GM10266 (cell line): ENCODE results near the gene NOVA1.

Experiments
- DNase-seq: peaks from one replicate; pipeline ENCODE4 v3.0.0; 2012; ENCODE audit errors: extremely low spot score
- TF ChIP-seq, protein P1 (sequence below): IDR thresholded peaks from 2 replicates; pipeline ENCODE4 v1.5.1; 2012; ENCODE audit warnings: mild to moderate bottlenecking, low read depth; ENCODE audit not compliant: control insufficient read depth, insufficient read depth; ENCODE audit errors: missing control alignments

NOVA1 gene

DNA sequence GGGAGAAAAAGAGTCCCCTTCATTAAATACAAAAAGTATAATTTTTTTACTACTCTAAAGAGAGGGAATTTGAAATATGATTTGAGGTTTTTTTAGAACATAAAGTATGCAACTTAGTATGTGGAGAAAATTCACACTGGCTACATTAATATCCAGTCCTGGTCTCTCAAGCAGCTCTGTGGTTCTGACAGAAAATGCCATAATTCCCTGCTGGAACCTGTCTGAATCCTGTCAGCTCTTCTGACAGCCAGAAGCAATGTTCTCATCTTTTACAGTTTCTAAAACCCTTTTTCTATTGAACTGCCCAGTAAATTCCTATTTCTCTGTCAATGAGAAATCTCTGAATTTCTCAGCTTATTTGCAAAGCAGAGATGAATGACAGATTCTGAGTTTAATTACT, 13.4 kb upstream of the NOVA1 start:
- DNase-seq, result no peak
- TF ChIP-seq, protein P1, sequence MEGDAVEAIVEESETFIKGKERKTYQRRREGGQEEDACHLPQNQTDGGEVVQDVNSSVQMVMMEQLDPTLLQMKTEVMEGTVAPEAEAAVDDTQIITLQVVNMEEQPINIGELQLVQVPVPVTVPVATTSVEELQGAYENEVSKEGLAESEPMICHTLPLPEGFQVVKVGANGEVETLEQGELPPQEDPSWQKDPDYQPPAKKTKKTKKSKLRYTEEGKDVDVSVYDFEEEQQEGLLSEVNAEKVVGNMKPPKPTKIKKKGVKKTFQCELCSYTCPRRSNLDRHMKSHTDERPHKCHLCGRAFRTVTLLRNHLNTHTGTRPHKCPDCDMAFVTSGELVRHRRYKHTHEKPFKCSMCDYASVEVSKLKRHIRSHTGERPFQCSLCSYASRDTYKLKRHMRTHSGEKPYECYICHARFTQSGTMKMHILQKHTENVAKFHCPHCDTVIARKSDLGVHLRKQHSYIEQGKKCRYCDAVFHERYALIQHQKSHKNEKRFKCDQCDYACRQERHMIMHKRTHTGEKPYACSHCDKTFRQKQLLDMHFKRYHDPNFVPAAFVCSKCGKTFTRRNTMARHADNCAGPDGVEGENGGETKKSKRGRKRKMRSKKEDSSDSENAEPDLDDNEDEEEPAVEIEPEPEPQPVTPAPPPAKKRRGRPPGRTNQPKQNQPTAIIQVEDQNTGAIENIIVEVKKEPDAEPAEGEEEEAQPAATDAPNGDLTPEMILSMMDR, result no peak

DNA sequence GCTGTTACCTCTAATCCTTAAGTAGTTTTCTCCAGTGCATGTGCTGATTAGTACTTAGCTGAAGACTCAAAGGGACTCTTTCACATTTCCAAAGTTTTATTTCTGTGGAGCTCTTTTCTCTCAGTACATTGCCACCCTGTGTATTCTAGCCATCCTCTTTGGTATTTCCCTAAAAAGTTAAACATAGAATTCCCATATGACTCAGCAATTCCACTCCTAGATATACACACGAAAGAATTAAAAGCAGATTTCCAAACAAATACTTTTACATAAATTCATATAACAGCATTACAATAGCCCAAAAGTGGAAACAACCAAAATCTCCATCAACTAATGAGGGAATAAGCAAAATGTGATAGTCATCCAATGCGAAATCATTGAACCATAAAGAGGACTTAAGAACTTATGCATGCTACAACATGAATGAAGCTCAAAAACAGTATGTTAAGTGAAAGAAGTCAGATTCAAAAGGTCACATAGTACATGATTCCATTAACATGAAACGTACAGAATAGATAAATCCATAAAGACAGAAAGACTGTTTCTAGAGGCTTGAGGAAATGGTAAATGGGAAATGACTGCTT, 9.0 kb upstream of the NOVA1 start:
- DNase-seq, result no peak

DNA sequence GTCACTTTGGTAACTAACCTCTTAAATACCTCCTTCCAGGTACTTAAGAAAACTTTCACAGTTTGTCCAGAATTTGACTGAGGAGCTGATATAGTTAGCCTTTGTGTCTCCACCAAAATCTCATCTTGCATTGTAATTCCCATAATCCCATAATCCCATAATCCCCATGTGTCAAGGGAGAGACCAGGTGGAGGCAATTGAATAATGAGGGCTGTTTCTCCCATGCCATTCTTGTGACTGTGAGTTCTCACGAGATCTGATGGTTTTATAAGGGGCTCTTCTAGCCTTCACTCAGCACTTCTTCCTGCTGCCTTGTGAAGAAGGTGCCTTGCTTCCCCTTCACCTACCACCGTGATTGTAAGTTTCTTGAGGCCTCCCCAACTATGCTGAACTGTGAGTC, 7.8 kb upstream of the NOVA1 start:
- TF ChIP-seq, protein P1, result no peak
- no peak for DNase-seq

More for the DNA sequence above, 9.0 kb upstream of the NOVA1 start:
- TF ChIP-seq, protein P1, result no peak

DNA sequence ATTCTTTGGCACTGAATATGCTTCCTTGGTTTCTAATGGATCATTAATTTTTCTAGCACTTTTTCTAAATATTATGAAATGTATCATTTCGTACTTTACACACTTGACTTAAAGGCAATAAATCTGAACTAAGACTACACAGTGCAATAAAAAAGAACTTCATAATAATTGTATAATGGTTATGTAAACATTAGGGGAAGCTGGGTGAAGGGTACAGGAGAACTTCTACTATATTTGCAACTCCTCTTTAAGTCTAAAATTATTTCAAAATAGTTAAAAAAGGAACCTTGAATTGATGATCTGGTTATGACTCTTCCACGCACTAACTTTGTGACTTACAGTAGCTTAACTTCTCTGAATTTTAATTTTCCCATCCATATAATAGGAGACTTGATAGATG, 5.1 kb upstream of the NOVA1 start:
- no peak for DNase-seq
- TF ChIP-seq, protein P1, result no peak

DNA sequence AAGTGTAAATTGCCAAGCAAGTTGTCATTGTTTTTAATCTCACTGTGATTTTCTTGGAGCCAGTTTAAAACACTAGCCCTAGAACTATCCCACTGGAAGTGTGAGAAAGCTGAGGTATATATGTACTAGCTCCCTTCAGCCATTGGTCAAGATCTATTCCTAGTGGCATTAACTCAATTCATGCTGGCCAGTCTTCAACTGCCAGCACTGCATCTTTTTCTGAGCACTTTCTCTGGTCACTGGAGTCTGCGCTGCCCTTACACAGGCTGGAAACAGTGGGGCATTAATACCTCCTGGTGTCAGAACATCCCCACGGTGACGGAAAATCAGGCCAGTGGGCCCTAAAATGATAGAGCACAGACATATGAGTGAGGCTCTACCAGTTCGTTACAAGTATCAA, 4.0 kb upstream of the NOVA1 start:
- DNase-seq, result no peak
- TF ChIP-seq, protein P1, result no peak

DNA sequence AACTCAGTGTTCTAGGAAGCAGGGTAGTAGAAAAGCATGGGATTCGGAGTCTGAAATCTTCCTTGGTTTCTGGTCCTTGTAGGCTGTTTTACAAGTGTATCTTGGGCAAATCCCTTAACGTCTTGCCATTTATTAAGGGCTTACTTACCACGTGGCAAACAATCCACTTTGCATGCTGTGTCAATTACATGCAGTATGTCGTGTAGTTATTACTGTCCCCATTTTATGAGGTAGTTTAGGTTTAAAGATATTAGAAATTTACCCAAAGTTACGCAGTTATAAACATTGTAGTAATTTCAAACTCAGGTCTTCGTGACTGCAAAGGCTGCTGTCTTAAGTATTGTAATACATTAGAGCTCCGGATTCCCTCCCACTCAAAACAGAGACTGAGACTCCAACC, 1.5 kb upstream of the NOVA1 start:
- DNase-seq, result no peak
- TF ChIP-seq, protein P1, result no peak

DNA sequence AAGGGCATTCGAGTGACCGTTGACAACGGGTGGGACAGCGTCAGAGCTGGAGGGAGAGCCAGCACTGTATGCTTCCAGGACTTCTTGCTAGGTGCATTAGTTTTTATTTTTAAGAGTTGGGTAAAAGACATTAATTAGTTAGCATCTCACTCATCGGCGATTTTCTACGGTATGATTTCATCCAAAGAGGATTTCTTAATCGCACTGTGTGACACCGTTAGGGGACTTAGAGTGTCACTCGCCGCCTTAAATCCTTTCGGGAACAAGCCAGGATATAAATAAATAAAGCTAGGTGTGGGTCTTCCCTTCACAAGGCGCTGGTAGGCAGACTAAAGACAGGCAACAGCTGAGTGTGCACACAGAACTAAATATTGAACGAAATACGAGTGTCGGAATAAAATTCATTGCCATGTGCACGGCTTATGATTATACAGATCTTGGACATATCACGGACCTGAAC, 869 bp upstream of the NOVA1 start:
- no peak for DNase-seq
- TF ChIP-seq, protein P1, result no peak
